Activated CD8-positive, alpha-beta memory T cell treated with anti-CD3 and anti-CD28 coated beads for 24 hours (primary cell): ENCODE data around the gene JUNB.
"Not testable (repeated sequence)": the region's sequence is repeated elsewhere in the genome, so short reads cannot be mapped to it uniquely, and the experiment has no call there.

ENCODE experiments used
- DNase-seq: peaks from one replicate; pipeline ENCODE4 v3.0.0-alpha.2; 2020

Gene JUNB

DNA sequence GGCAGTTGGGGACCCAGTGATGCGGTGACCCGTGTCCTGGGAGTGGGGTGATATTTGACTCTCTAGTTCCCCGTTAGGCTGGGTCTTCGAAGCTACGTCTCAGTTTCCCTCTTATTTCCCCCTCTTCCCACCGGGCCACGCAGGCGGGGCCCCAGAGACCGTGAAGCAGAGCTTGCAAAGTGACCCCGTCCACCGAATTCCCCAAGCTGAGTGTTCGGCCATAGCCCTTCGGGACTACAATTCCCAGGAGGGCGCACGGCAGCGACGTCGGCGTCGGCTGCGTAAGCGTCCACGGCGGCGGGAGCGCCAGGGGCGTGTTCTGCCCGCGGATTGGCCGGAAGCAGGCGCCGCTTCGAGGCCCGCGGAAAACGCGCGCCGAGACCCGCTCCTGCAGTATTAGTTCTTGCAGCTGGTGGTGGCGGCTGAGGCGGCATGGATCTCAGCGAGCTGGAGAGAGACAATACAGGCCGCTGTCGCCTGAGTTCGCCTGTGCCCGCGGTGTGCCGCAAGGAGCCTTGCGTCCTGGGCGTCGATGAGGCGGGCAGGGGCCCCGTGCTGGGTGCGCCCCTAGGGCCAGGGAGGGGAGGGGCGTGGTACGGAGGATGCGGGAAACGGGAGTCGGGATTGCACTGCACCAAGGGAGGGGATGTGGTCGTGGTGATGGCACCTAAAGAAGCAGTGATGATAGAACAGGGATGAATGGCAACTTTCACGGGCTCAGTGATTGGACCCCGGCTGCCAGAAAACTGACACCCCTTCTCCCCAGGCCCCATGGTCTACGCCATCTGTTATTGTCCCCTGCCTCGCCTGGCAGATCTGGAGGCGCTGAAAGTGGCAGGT is 15.2 kb downstream of the JUNB start, which contains the start of gene RNASEH2A:
Gene RNASEH2A (plus strand): TSS at position 343 of the 840 bp plus-strand sequence. CDS start 90 bp downstream, at position 433.
- DNase-seq = peak; percentile 93

DNA sequence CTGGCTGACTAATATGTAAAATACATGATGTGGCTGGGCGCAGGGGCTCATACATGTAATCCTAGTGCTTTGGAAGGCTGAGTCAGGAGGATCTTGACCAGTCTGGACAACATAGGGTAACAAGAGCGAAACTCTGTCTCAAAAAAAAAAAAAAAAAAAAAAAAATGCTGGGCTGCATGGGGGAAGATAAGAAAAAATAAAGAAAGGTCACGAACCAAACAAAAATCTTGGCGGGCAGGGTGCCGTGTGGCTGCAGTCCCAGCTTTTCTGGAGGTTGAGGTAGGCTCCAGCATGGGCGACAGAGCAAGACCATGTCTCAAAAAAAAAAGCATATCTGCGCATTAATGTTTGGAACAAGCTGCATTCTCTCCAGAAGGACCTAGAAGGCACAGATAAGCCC is 23.8 kb downstream of the JUNB start:
- DNase-seq = no peak

DNA sequence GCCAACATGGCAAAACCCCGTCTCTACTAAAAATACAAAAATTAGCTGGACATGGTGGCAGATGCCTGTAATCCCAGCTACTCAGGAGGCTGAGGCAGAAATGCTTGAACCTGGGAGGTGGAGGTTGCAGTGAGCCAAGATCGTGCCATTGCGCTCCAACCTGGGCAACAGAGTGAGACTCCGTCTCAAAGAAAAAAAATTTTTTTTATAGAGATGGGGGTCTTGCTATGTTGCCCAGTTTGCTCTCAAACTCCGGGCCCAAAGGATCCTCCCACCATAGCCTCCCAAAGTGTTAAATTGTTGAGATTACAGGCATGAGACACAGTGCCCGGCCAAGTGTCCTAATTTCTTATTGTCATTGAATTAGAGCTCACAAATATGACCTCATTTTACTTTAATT is 25.9 kb downstream of the JUNB start:
- DNase-seq = not testable (repeated sequence)

DNA sequence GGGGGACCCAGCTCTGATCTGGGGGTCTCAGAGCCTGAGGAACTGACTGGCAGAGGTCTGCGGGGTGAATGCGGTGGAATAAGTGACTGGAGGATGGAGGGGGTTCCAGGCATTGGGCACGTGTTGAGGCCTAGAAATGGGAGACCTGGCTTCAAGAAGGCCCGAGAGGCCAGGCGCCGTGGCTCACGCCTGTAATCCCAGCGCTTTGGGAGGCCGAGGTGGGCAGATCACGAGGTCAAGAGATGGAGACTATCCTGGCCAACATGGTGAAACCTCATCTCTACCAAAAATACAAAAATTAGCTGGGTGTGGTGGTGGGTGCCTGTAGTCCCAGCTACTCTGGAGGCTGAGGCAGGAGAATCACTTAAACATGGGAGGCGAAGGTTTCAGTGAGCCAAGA is 26.5 kb downstream of the JUNB start:
- not testable (repeated sequence) for DNase-seq

DNA sequence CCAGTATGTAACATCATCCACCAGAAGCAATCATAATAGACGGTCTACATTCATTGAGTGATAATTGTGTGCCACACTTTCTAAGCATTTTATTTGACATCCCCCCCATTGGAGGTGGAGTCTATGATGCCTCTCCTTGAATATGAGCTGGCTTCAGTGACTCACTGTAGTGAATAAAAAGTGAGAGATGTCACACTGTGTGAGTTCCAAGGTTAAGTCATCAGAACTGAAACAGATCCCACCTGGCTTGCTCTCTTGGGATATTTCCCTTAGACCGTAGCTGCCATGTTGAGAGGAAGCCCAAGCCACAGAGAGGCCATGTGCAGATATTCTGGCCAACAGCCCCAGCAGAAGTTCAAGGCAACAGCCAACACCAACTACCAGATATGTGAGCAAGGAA is 30.5 kb downstream of the JUNB start:
- no peak for DNase-seq

DNA sequence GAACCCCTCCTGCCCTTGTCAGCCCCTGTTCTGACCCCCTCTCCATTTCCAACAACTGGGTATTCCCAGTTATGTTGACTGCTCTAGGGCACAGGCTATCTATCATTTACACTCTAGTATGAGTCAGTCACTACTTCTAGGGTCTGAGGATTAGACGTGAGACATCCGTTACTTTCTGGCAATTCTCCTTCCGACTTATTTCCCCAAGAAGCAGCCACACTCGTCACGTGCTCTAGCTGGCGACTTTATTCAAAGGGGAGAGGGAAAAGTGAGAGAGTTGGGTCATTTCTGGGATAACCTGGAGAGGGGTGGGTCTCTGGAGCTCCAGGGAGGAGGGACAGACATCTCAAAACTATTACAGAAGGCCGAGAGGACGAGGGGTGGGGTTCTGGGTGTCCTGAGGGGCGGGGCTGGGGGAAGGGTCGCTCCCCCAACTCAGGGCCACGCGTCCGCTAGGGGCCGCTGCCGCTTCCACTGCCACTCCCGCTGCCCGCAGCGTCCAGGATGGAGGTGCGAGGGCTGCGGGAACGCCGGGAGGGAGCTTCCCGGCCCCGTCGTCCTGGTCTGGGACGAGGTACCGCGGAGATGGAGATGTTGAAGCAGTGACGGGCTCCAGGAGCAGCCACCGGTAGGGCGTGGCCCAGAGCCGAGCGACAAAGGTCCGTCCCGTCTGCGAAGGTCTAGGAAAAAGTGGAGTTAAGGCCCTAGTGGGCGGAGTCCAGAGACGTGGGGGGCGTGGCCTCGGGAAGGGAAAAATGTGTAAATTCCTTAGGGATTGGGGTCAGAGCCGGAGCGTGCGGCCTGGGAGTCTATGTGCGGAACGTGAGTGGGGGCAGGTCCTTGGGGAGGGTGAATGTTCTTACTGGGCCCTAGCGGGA is 34.2 kb downstream of the JUNB start:
- DNase-seq = peak; percentile 59

DNA sequence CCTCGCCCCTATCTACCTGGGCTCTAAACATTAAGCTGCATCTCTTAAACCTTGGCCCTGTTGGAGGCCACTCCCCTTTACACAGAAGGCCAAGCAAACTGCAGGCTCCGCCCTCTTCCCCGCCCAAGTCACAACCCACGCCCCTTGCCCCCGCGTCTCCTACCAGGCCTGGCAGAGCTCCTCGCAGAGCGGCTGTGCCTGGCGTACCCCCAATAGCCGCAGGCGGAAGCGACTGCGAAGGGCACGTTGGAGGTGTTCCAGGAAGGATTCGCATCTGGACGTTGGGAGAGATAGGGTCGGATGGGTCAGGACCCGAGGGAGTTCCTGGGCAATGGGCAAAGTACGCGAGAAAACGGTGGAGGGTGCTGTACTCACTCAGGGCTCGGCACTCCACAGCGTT is 37.2 kb downstream of the JUNB start:
- no peak for DNase-seq

DNA sequence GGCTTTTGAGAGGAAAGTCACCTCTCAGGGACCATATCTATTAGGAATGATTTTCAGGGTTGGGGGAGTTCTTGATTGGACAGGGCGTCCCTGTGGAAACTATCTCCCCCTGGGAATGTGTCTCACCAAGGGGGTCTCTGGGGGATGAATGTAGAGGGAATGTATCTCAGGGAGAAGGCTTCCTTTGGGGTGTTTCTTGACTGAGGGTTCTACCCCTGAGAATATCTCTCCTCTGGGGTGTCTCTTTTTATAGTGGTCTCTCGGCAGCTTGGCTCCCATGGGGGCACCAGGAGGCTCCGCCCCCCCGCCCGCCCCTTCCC is 42.1 kb downstream of the JUNB start:
- no peak for DNase-seq

DNA sequence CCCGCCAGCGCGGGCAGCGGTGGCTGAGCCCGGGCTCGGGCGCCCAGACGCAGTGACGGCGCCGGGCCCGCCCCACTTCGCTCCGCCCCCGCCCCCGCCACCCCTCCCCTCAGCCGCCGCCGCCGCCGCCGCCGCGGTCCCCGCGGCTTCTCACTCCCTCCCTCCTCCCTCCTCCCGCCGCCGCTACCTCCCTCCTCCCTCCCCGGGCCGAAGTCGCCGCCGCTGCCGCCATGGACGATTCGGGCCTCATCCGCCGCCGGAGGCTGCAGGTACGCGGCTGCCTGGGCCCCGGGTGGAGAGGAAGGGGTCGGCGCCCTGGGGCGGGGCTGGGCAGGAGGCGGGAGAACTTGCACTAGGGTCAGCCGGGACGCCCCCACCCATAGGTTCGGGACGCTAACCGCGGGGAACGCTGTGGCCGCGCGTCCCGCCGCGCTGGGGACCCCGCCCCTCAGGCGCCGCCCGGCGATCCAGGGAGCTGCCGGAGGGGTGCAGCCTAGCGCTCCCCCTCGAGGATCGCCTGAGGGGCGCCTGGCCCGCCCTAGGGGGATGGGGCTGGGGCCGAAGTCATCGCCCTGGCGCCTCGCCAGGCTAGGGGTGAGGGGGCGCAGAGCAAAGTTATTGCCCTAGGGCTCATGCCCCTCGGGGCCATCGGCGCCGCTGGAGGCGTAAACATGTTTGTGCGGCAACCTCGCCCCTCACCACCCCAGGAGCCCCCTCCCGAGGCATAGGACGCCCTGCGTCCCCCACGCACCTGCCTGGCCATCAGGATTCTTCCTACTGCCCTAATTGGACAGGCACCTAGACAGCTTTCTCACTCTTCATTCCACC is 42.7 kb downstream of the JUNB start:
- DNase-seq = peak; percentile 66

DNA sequence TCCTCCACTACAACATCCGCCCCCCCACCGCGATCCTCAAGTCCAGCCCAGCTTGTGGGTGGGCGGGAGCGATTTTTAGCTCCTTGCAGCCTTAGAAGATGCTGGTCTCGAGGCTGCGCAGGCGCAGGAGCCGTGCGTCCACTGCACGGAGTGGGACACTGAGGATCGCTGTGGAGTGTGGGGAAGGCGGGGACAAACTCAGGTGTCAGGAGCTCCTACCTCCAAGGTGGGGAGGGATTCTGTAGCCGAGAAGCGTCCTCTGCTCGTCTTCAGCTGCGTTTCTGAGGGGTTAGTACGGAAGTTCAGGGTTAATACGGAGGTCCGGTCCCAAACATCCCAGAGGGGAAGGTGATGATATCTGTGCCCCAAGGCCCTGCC is 43.3 kb downstream of the JUNB start, which contains the start of gene RTBDN:
Gene RTBDN (minus strand): TSS at position 14 of the 378 bp plus-strand sequence. CDS start 4,600 bp downstream, outside the sequence.
- DNase-seq = peak; percentile 57

DNA sequence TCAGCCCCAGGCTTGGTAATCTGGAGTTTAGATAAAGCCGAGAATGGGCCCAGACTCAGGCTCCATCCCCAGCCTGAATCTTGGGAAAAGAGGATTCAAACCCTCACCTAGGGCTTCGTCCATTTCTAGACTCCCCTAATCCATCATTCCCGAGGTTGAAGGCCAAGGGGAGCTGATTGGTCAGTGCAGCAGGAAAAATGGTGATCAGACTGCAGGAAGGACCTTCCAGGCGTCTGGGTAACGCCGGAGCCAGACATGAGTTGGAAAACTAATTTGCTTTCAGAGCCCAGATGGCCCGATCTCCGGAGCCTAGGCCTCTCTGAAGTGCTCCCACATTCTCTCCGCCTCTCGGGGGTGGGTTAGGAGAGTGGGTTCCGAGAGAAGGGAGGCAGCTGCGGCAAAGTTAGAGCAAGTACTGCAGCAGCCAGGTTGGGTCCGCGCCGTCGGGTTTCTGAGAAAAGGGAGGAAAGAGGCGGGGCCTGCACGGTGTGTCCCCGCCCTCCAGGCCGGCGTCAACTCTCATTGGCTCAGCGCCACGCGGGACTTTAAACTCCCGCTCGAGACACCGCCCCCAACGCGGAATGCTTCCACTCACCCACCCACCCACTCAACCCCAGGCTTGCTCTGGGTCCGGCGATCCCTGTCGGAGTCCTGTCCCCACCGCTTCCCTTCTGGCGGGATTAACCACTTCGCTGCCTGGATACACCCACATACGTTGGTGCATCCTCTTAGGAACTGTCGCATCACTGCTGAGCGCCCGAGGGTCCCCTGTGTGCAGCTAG is 43.9 kb downstream of the JUNB start:
- DNase-seq = peak; percentile 60

DNA sequence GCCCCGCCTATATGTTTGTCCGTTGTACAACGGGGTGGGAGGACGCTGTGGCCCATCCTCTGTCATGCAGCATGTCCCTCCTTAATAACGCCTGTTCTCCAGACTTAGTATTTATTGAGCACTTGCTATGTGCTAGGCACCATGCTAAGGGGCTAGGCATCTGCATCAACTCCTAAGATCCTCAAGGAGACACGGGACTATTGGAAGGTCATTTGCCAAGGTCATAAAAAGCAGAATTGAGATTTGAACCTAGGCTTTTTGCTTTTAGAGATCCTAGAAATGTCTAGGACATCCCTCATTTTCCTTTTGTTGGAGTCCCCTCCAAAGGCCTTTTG is 45.2 kb downstream of the JUNB start:
- no peak for DNase-seq

DNA sequence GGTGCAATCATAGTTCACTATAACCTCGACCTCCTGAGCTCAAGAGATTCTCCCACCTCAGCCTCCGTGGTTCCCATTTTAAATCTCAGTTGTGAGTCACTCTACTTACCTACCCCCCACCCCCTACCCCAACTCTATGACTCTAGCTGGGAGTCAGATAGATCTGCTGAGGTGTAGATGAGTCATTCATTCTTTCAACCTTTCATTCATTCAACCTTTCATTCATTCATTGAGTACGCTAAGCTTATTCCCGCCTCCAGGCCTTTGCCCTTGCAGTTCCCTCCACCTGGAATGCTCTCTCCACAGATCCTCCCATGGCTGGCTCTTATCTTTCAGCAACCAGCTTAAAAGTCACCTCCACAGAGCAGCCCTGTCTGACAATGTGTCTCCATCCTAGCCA is 45.9 kb downstream of the JUNB start:
- no peak for DNase-seq

DNA sequence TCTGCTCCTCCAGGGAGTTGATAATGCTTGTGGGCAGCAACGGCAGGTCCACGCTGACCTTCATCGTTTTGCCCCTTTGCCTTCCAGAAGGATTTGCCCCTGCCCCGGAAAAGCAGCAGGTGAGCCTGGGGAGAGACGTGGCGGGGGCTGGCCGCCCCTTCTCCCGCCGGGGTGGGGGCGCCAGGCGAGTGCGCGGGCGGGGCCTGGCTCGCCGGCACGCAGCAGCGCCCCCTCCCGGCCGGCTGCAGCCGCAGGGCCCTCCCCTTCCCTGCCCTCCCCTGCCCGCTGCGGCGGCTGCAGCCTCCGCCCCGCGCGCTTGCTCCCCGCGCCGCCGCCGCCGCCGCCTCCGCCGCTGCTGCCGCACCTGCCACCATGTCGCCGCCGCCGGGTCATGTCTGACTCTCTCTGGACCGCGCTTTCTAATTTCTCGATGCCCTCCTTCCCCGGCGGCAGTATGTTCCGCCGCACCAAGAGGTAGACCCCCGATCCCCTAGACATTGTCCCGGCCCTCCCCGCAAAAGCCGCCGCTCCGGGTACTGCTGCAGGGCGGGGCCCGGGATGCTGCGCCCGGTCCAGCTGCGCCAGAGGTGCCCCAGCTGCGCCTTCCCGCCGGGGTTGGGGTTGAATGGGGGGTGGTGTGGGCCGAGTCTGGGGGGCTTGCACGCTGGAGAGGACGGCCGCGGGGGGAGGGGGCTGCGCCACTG is 47.0 kb downstream of the JUNB start, which contains the start of gene MAST1:
Gene MAST1 (plus strand): TSS at position 334 of the 704 bp plus-strand sequence. CDS start 58 bp downstream, at position 392.
- DNase-seq = peak; percentile 74

DNA sequence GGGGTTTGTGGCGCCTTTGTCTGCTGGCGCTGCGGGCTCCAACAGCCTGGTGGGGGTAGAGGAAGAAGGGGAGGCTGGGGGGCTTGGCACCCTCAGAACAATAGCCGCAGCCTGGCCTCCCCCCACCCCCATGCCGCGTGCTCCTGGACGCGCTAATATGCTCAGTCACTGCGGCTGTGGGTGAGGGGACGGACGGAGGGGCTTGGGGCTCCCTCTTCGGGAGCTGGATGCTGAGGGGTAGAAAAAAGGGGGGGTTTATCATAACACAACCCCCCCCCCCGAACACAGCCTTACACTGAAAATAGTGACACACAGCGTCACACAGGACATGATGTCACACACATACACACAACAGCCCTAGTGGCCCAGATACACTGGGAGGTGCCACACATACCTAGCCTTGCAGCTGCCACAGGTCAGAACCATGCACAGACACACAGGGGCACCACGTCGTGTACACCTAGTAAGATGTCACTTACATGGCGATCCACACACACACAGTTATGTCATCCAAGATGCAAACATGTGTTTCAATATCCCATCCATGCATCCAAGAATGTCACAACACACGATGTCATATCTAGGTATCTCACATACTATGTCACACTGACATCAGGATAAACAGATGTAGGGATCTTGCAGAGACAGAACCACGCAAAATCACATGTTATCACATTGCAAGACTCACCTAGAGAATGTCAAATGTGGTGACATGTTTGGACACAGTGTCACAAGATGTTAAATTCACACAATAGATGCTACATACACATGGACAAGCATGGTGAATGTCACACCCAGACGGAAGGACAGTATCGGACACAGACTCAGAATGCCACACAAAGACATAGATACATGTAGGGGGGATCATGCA is 47.8 kb downstream of the JUNB start:
- no peak for DNase-seq

DNA sequence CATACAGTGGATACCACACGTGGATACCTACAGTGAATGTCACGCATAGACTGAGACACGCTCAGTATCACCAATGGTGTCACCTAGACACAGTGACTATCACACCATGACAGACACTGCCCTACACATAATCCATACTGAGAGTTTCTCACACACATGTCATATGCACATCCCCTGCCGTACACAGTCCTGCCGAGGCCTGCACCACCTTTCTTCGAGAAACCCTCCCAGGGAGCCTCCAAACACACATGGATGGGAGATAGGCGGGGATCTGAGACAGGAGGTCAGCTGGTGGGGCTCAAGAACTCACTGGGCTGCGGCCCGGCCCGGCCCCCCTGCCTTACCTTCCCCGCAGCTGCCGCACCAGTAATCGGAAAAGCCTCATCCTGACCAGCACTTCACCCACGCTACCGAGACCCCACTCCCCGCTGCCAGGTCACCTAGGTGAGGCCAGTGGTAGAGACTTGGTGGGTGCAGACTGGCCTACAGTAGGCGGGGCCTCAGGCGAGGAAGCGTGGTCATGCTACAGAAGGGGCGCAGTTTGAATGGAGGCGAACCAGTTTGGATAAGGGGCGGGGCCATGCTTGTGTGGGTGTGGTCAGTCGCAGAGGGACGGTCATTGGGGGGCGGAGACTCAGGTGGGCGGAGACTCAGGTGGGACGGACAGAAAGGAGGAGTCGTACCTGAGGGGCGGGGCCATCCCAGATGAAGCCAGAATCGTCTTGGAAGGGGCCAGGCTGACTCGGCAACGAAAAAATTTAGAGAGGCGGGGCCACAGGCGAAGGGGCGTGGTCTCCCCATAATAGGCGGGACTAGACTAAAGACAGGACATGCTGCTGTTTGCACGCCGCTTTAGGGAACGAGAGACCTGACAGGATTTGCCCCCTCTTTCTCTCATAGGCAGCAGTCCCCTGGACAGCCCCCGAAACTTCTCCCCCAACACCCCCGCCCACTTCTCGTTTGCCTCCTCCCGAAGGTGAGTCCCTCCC is 49.1 kb downstream of the JUNB start:
- peak; percentile 67 for DNase-seq

DNA sequence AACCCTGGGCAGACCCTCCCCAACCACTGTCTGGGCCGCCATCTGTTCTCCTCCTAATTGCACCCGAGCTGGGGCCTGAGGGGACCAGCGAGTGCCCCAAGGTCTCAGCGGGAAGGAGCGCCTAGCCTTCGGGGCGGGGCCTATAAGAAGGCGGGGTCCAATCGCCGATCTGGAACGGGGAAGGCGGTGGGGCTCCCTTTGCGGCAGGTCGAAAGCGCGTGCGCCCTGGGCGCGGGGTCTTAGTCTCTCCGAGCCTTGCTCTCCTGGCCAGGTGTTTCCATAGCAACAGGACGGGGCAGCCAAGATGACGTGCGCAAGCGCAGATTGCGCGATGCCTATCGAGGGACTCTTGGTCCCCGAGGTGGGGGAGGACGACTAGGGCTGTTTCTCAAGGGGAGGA is 49.8 kb downstream of the JUNB start:
- DNase-seq = peak; percentile 66

DNA sequence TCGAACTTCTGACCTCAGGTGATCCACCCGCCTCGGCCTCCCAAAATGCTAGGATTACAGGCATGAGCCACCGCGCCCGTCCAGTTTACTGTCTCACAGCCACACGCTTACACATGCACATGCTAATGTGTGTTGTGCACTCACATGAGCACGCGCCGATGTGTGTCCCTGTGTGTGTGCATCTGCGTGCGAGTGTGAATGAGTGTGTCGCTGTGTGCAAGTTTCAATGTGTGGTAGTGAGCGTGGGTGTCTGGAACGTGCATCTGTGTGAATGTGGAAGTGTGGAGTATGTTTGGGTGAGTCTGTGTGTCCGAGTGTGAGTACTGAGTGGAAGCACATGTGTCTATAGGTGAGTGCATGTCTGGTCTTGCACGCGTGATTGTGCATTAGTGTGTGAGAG is 51.2 kb downstream of the JUNB start:
- no peak for DNase-seq
